Measurements from ENCODE around the gene PACSIN1.

DNA sequence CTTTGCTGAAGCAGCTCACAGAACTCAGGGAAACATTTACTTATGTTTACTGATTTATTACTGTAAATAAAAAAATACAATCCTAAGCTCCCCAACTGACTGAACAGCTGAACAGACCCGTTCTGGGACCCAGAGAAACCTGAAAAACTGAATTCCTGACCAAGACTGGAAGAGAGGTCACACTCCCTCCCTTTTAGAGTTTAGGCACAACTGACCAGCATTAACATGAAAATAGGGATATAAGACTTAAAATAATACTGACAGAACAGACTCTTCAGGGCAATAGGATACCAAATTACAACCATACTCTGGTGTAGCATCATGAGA, 28.3 kb upstream of the PACSIN1 start:
- TF ChIP-seq, protein P1, sequence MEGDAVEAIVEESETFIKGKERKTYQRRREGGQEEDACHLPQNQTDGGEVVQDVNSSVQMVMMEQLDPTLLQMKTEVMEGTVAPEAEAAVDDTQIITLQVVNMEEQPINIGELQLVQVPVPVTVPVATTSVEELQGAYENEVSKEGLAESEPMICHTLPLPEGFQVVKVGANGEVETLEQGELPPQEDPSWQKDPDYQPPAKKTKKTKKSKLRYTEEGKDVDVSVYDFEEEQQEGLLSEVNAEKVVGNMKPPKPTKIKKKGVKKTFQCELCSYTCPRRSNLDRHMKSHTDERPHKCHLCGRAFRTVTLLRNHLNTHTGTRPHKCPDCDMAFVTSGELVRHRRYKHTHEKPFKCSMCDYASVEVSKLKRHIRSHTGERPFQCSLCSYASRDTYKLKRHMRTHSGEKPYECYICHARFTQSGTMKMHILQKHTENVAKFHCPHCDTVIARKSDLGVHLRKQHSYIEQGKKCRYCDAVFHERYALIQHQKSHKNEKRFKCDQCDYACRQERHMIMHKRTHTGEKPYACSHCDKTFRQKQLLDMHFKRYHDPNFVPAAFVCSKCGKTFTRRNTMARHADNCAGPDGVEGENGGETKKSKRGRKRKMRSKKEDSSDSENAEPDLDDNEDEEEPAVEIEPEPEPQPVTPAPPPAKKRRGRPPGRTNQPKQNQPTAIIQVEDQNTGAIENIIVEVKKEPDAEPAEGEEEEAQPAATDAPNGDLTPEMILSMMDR (IDR thresholded peaks at IDR 0.05) = no peak
- no peak for TF ChIP-seq EZH2phosphoT487 (IDR thresholded peaks at IDR 0.05)
- no peak for TF ChIP-seq EZH2 (IDR thresholded peaks at IDR 0.05)

All from neural progenitor cell (in vitro differentiated cells).